ENCODE measurements around the gene CORO7.

The CORO7 gene

GRCh38 chr16:4354512-4355409 is 61.6 kb downstream of the CORO7 start:
- TF ChIP-seq CTCF (IDR thresholded peaks at IDR 0.05; ENCODE audit: low read depth, low read length) = no peak

DNA sequence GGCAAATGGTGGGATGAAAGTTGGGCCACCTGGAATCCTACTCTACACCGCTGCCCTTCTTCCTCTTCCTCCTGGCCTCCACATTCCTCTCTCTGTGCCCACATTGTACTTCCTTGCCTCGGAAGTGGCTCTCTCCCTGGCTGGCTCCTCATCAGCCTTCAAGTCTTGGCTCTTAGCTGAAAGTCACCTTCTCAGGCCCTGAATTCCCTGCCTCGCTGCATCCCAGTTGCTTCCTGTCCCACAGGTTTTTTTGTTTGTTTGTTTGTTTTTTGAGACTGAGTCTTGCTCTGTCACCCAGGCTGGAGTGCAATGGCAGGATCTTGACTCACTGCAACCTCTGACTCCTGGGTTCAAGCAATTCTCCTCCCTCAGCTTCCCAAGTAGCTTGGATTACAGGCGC is 62.7 kb downstream of the CORO7 start:
- TF ChIP-seq CTCF (IDR thresholded peaks at IDR 0.05; ENCODE audit: low read depth, low read length) = no peak
- H3K4me3 ChIP-seq (ENCODE audit: low read depth, low read length) = no peak overlapping the region

More at GRCh38 chr16:4354512-4355409, 61.6 kb downstream of the CORO7 start:
- no peak overlapping the region for H3K4me3 ChIP-seq (ENCODE audit: low read depth, low read length)

DNA sequence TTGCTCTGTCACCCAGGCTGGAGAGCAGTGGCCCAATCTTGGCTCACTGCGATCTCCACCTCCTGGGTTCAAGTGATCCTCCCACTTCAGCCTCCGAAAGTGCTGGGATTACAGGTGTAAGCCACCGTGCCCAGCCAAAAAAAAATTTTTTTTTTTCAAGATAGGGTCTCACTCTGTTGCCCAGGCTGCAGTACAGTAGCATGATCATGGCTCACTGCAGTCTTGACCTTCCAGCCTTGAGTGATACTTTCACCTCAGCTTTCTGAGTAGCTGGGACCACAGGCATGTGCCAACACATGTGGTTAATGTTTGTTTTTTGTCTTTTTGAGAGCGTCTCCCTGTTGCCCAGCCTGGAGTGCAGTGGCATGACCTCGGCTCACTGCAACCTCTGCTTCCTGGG is 63.6 kb downstream of the CORO7 start:
- no peak overlapping the region for H3K4me3 ChIP-seq (ENCODE audit: low read depth, low read length)
- no peak for TF ChIP-seq CTCF (IDR thresholded peaks at IDR 0.05; ENCODE audit: low read depth, low read length)

GRCh38 chr16:4351880-4352279 is 64.5 kb downstream of the CORO7 start:
- H3K4me3 ChIP-seq (ENCODE audit: low read depth, low read length) = no peak overlapping the region
- no peak for TF ChIP-seq CTCF (IDR thresholded peaks at IDR 0.05; ENCODE audit: low read depth, low read length)

DNA sequence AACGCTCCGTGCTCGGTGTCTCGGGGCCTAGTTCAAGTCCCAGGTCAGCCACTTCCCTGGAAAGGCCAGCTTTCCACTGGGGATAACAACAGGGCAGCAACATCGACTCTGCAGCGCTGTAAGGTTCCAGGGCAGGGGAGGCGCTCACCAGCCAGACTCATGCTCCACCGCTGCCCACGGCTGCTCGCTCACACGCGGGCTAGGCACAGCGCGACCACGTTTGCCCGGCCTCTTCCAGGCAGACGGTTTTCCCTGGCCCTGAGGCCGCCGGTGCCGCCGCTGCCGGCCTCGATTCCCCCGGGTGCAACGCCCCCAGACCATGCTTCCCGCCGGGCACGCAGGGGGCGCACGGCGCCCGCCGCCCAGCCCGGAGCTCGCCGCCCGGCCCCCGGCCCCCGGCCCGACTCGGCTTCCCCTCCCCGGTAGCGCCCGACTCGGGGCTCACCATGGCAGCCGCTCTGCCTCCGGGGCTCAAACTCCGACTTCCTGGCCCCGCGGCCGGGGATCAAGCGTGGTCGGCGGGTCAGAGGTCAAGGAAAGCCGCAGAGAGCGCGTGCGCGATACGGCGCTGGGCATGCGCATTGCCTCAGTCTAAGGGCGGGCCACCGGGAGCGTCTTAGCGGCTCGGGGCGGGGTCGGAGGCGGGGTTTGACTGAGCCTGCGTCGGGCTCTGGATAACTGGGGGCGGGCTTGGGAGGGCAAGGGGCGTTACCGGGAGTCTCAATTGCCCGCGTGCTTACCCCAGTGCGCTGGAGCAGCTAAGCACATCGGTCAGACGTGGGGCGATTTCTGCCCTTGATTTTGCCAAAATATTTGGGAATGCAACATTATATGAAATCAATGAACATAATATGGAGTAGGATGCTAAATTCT is 65.4 kb downstream of the CORO7 start, which contains the start of gene PAM16:
TSS of gene PAM16 (minus strand) at position 535 of the 873 bp plus-strand sequence. CDS start at position 448, 87 bp downstream.
- no peak for TF ChIP-seq CTCF (IDR thresholded peaks at IDR 0.05; ENCODE audit: low read depth, low read length)
- peak within 1 kb of the TSS; percentile 70 for H3K4me3 ChIP-seq (ENCODE audit: low read depth, low read length)

DNA sequence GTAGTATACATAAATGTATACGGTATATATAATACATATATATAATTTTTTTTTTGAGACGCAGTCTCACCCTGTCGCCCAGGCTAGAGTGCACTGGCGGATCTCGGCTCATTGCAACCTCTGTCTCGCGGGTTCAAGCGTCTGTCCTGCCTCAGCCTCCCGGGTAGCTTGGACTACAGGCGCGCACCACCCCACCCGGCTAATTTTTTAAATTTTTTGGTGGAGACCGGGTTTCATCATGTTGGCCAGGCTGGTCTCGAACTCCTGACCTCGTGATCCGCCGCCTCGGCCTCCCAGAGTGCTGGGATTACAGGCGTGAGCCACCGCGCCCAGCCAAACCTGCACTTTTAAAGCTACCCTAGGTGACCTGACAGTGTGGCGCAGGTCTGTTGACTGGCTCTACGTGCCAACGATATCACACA is 66.0 kb downstream of the CORO7 start:
- no peak for TF ChIP-seq CTCF (IDR thresholded peaks at IDR 0.05; ENCODE audit: low read depth, low read length)
- peak overlapping the region; percentile 70 for H3K4me3 ChIP-seq (ENCODE audit: low read depth, low read length)
